SK-N-MC (cell line): ENCODE measurements around the gene ZMIZ1.

Experiments used
- EZH2 ChIP-seq: fragments of 200-600 bp; sonication (generic); IDR thresholded peaks from one replicate; pipeline ENCODE4 v1.6.1; 2017; ENCODE audit warnings: antibody characterized with exemption
- FOXP2 ChIP-seq: optimal IDR thresholded peaks from 2 replicates; pipeline ENCODE3; 2011; ENCODE audit warnings: mild to moderate bottlenecking, moderate library complexity; ENCODE audit not compliant: insufficient read depth; ENCODE audit errors: extremely low read length, control extremely low read depth

- TF ChIP-seq EZH2 (no peak), FOXP2 (no peak)
Observed at GRCh38 chr10:79272353-79272752, 203.6 kb downstream of the ZMIZ1 start.
